SK-N-SH treated with all-trans-retinoic acid at 6 μM for 48 hours (cell line): ENCODE data around the gene SMPD3.

Experiments used
- ATAC-seq: fragments of 200-7000 bp; cut with Tn5 transposase; 3 replicates; pipeline ENCODE4 v1.9.1; 2020; ENCODE audit warnings: mild to moderate bottlenecking, moderate library complexity
- ARNTL ChIP-seq: fragments of 450-650 bp; formaldehyde crosslinking; IDR thresholded peaks from 2 replicates; pipeline ENCODE4 v1.5.0; 2020; ENCODE audit warnings: low read depth, mild to moderate bottlenecking, moderate library complexity, borderline replicate concordance
- BACH2 ChIP-seq: fragments of 250-450 bp; sonication (Bioruptor Pico); IDR thresholded peaks from 2 replicates; pipeline ENCODE4 v1.9.0; 2021; ENCODE audit warnings: mild to moderate bottlenecking, borderline replicate concordance
- CSDC2 ChIP-seq: fragments of 250-450 bp; sonication (Bioruptor Pico); IDR thresholded peaks from 2 replicates; pipeline ENCODE4 v1.5.0; 2020; ENCODE audit warnings: mild to moderate bottlenecking, moderate library complexity
- ESRRG ChIP-seq: fragments of 250-450 bp; sonication (Bioruptor Pico); IDR thresholded peaks from 2 replicates; pipeline ENCODE4 v1.6.1; 2021; ENCODE audit warnings: mild to moderate bottlenecking
- GLIS3 ChIP-seq: fragments of 250-450 bp; sonication (Bioruptor Pico); IDR thresholded peaks from 2 replicates; pipeline ENCODE4 v1.5.0; 2020; ENCODE audit warnings: mild to moderate bottlenecking, moderate library complexity
- ISL1 ChIP-seq: fragments of 250-450 bp; sonication (Bioruptor Pico); IDR thresholded peaks from 2 replicates; pipeline ENCODE4 v2.1.2; 2022; ENCODE audit warnings: mild to moderate bottlenecking, moderate library complexity
- OSR1 ChIP-seq: fragments of 250-450 bp; sonication (Bioruptor Pico); IDR thresholded peaks from 2 replicates; pipeline ENCODE4 v1.8.0; 2022; ENCODE audit warnings: moderate library complexity, mild to moderate bottlenecking, inconsistent platforms
- PPARA ChIP-seq: fragments of 250-450 bp; sonication (Bioruptor Pico); IDR thresholded peaks from 2 replicates; pipeline ENCODE4 v1.5.0; 2020; ENCODE audit warnings: mild to moderate bottlenecking, borderline replicate concordance
- RARB ChIP-seq: fragments of 250-450 bp; sonication (Bioruptor Pico); IDR thresholded peaks from 2 replicates; pipeline ENCODE4 v1.8.0; 2021; ENCODE audit warnings: mild to moderate bottlenecking, moderate library complexity
- SNAI2 ChIP-seq: fragments of 250-450 bp; sonication (Bioruptor Pico); IDR thresholded peaks from 2 replicates; pipeline ENCODE4 v1.5.0; 2020; ENCODE audit warnings: mild to moderate bottlenecking, moderate library complexity
- TCF4 ChIP-seq: fragments of 250-450 bp; sonication (Bioruptor Pico); IDR thresholded peaks from 2 replicates; pipeline ENCODE4 v1.8.0; 2021; ENCODE audit warnings: mild to moderate bottlenecking, moderate library complexity, borderline replicate concordance
- TOX ChIP-seq: fragments of 250-450 bp; sonication (Bioruptor Pico); IDR thresholded peaks from 2 replicates; pipeline ENCODE4 v1.8.0; 2021; ENCODE audit warnings: mild to moderate bottlenecking, moderate library complexity, borderline replicate concordance
- TSHZ2 ChIP-seq: fragments of 250-450 bp; sonication (Bioruptor Pico); IDR thresholded peaks from 2 replicates; pipeline ENCODE4 v1.5.0; 2020; ENCODE audit warnings: mild to moderate bottlenecking, moderate library complexity
- ZC3H10 ChIP-seq: fragments of 250-450 bp; sonication (Bioruptor Pico); IDR thresholded peaks from 2 replicates; pipeline ENCODE4 v1.5.1; 2021; ENCODE audit warnings: mild to moderate bottlenecking, moderate library complexity
- ZFP3 ChIP-seq: fragments of 250-450 bp; sonication (Bioruptor Pico); IDR thresholded peaks from 2 replicates; pipeline ENCODE4 v1.5.0; 2020; ENCODE audit warnings: mild to moderate bottlenecking, moderate library complexity
- ZFP30 ChIP-seq: fragments of 450-650 bp; formaldehyde crosslinking; IDR thresholded peaks from 2 replicates; pipeline ENCODE4 v1.5.0; 2022; ENCODE audit warnings: mild to moderate bottlenecking, moderate library complexity
- ZNF565 ChIP-seq: fragments of 450-650 bp; formaldehyde crosslinking; conservative IDR thresholded peaks from 2 replicates; pipeline ENCODE4 v1.5.0; 2020; ENCODE audit warnings: low read depth, mild to moderate bottlenecking, moderate library complexity
- ZNF70 ChIP-seq: fragments of 450-650 bp; formaldehyde crosslinking; IDR thresholded peaks from 2 replicates; pipeline ENCODE4 v1.5.0; 2020; ENCODE audit warnings: mild to moderate bottlenecking, moderate library complexity
- ZNF8 ChIP-seq: fragments of 450-650 bp; formaldehyde crosslinking; IDR thresholded peaks from 2 replicates; pipeline ENCODE4 v1.5.0; 2020; ENCODE audit warnings: mild to moderate bottlenecking, moderate library complexity
- TF ChIP-seq, protein P1 (sequence below): fragments of 250-450 bp; sonication (Bioruptor Pico); IDR thresholded peaks from 2 replicates; pipeline ENCODE4 v1.8.0; 2021; ENCODE audit warnings: low read depth, mild to moderate bottlenecking, moderate library complexity, borderline replicate concordance
- TF ChIP-seq, protein P2 (sequence below): fragments of 250-450 bp; sonication (Bioruptor Pico); IDR thresholded peaks from 2 replicates; pipeline ENCODE4 v1.5.1; 2020; ENCODE audit warnings: low read depth, mild to moderate bottlenecking, moderate library complexity
- TF ChIP-seq, protein P3 (sequence below): fragments of 250-450 bp; sonication (Bioruptor Pico); IDR thresholded peaks from 2 replicates; pipeline ENCODE4 v1.8.0; 2020; ENCODE audit warnings: mild to moderate bottlenecking, moderate library complexity, borderline replicate concordance

The SMPD3 gene

GRCh38 chr16:68389006-68389405 is 59.3 kb downstream of the SMPD3 start:
- ATAC-seq = no peak

GRCh38 chr16:68388124-68388523 is 60.2 kb downstream of the SMPD3 start:
- no peak for ATAC-seq
- TF ChIP-seq TOX (CRISPR knock-in tag) (no peak), RARB (CRISPR knock-in tag) (no peak), TSHZ2 (no peak), GLIS3 (CRISPR knock-in tag) (no peak), OSR1 (no peak), ESRRG (CRISPR knock-in tag) (no peak), ARNTL (CRISPR knock-in tag) (no peak), ZC3H10 (CRISPR knock-in tag) (no peak), PPARA (CRISPR knock-in tag) (no peak), ZNF565 (no peak), ZNF8 (no peak), BACH2 (CRISPR knock-in tag) (no peak), CSDC2 (CRISPR knock-in tag) (no peak), SNAI2 (CRISPR knock-in tag) (no peak), TCF4 (CRISPR knock-in tag) (no peak), ZFP3 (CRISPR knock-in tag) (no peak), ZNF70 (CRISPR knock-in tag) (no peak)
- TF ChIP-seq, protein P1, sequence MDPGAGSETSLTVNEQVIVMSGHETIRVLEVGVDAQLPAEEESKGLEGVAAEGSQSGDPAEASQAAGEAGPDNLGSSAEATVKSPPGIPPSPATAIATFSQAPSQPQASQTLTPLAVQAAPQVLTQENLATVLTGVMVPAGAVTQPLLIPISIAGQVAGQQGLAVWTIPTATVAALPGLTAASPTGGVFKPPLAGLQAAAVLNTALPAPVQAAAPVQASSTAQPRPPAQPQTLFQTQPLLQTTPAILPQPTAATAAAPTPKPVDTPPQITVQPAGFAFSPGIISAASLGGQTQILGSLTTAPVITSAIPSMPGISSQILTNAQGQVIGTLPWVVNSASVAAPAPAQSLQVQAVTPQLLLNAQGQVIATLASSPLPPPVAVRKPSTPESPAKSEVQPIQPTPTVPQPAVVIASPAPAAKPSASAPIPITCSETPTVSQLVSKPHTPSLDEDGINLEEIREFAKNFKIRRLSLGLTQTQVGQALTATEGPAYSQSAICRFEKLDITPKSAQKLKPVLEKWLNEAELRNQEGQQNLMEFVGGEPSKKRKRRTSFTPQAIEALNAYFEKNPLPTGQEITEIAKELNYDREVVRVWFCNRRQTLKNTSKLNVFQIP (CRISPR knock-in tag) = no peak
- TF ChIP-seq, protein P2, sequence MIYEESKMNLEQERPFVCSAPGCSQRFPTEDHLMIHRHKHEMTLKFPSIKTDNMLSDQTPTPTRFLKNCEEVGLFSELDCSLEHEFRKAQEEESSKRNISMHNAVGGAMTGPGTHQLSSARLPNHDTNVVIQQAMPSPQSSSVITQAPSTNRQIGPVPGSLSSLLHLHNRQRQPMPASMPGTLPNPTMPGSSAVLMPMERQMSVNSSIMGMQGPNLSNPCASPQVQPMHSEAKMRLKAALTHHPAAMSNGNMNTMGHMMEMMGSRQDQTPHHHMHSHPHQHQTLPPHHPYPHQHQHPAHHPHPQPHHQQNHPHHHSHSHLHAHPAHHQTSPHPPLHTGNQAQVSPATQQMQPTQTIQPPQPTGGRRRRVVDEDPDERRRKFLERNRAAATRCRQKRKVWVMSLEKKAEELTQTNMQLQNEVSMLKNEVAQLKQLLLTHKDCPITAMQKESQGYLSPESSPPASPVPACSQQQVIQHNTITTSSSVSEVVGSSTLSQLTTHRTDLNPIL = no peak

More at GRCh38 chr16:68389006-68389405, 59.3 kb downstream of the SMPD3 start:
- TF ChIP-seq ZC3H10 (CRISPR knock-in tag) (no peak), OSR1 (no peak), TCF4 (CRISPR knock-in tag) (no peak), PPARA (CRISPR knock-in tag) (no peak), SNAI2 (CRISPR knock-in tag) (no peak), BACH2 (CRISPR knock-in tag) (no peak), ZFP30 (CRISPR knock-in tag) (no peak), ARNTL (CRISPR knock-in tag) (no peak), ZFP3 (CRISPR knock-in tag) (no peak), ESRRG (CRISPR knock-in tag) (no peak), CSDC2 (CRISPR knock-in tag) (no peak), GLIS3 (CRISPR knock-in tag) (no peak), ISL1 (no peak), RARB (CRISPR knock-in tag) (no peak), ZNF565 (no peak)
- TF ChIP-seq, protein P3, sequence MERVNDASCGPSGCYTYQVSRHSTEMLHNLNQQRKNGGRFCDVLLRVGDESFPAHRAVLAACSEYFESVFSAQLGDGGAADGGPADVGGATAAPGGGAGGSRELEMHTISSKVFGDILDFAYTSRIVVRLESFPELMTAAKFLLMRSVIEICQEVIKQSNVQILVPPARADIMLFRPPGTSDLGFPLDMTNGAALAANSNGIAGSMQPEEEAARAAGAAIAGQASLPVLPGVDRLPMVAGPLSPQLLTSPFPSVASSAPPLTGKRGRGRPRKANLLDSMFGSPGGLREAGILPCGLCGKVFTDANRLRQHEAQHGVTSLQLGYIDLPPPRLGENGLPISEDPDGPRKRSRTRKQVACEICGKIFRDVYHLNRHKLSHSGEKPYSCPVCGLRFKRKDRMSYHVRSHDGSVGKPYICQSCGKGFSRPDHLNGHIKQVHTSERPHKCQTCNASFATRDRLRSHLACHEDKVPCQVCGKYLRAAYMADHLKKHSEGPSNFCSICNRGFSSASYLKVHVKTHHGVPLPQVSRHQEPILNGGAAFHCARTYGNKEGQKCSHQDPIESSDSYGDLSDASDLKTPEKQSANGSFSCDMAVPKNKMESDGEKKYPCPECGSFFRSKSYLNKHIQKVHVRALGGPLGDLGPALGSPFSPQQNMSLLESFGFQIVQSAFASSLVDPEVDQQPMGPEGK = no peak
- TF ChIP-seq, protein P1 (CRISPR knock-in tag) = no peak
- TF ChIP-seq, all 23 proteins: peak for 0
